ENCODE measurements around the gene TREH.

DNA sequence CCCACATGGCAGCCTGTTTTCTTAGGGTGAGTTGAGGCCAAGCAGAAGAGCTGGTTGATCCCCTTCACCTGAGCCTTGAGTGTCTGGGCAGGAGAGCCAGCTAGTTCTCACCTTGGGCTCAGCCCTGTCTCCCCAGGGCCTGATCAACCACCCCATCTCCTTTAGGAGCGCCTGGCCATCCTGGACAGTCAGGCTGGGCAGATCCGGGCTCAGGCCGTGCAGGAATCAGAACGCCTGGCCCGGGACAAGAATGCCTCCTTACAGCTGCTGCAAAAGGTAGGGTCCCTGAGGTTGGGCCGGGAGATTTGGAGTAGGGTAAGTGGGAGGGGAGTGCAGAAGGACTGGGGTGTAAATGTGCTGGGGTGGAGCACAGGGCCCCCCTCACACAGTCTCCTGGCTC, 40.7 kb downstream of the TREH start:
- TF ChIP-seq TAF1 (IDR thresholded peaks at IDR 0.05; ENCODE audit: borderline replicate concordance, insufficient read depth, low read length): no peak
- TF ChIP-seq POLR2AphosphoS5 (IDR thresholded peaks at IDR 0.05; ENCODE audit: low read depth, low read length): no peak
- TF ChIP-seq, protein P1, sequence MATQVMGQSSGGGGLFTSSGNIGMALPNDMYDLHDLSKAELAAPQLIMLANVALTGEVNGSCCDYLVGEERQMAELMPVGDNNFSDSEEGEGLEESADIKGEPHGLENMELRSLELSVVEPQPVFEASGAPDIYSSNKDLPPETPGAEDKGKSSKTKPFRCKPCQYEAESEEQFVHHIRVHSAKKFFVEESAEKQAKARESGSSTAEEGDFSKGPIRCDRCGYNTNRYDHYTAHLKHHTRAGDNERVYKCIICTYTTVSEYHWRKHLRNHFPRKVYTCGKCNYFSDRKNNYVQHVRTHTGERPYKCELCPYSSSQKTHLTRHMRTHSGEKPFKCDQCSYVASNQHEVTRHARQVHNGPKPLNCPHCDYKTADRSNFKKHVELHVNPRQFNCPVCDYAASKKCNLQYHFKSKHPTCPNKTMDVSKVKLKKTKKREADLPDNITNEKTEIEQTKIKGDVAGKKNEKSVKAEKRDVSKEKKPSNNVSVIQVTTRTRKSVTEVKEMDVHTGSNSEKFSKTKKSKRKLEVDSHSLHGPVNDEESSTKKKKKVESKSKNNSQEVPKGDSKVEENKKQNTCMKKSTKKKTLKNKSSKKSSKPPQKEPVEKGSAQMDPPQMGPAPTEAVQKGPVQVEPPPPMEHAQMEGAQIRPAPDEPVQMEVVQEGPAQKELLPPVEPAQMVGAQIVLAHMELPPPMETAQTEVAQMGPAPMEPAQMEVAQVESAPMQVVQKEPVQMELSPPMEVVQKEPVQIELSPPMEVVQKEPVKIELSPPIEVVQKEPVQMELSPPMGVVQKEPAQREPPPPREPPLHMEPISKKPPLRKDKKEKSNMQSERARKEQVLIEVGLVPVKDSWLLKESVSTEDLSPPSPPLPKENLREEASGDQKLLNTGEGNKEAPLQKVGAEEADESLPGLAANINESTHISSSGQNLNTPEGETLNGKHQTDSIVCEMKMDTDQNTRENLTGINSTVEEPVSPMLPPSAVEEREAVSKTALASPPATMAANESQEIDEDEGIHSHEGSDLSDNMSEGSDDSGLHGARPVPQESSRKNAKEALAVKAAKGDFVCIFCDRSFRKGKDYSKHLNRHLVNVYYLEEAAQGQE (IDR thresholded peaks at IDR 0.05; ENCODE audit: insufficient read depth in 1 of 2, low read depth in 2 of 2, low read length in 2 of 2): no peak
